ENCODE results near the gene NEURL2. TPM values are rescaled to one million over a fixed set of nuclear protein-coding genes. Genes with fewer than 3 reads are reported as not detected.

Gene NEURL2
- total RNA-seq, 4 donors from 2014 or later, result 2.2 to 26.4 (median 17.0) TPM

DNA sequence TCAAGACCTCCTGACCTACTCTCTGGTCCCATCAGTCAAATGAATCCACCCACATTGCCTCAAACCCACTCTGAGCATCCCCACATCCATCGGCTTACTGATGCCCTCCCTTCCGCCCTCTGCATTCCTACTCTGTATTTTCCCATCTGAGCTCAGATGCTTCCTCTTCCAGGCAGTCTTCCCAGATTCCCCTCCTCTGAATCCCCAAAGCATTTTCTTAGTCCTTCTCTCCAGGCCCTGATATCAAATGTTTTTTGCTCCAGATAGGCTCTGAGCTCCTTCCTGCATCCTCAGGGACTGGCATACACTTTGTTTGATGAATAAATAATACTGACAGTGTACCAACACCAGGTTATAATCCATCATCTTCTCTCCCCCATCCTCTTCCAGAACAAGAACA lies 17.1 kb upstream of the NEURL2 start:
- no peak for ATAC-seq
- Histone ChIP-seq H3K9me3 (no peaks in the 10 kb centered on the region), H3K27ac (no peak overlapping the region), H3K4me1 (peaks cover 0 to 23% (median 5%) of the 10 kb centered on the region in 3 donors), H3K4me3 (no peak overlapping the region), H3K27me3 (peaks cover 11% of the 10 kb centered on the region), H3K36me3 (peaks cover 0 to 37% of the 10 kb centered on the region in 2 donors)
- WGBS, 2 donors (ENCODE audit: low coverage in 1 of 2), result 91 to 100% methylated on average over 2 of the region's 2 CpGs
- TF ChIP-seq POLR2AphosphoS5 (IDR thresholded peaks at IDR 0.05) (no peak), EP300 (IDR thresholded peaks at IDR 0.05) (no peak), POLR2A (IDR thresholded peaks at IDR 0.05) (no peak)
- TF ChIP-seq, protein P1, sequence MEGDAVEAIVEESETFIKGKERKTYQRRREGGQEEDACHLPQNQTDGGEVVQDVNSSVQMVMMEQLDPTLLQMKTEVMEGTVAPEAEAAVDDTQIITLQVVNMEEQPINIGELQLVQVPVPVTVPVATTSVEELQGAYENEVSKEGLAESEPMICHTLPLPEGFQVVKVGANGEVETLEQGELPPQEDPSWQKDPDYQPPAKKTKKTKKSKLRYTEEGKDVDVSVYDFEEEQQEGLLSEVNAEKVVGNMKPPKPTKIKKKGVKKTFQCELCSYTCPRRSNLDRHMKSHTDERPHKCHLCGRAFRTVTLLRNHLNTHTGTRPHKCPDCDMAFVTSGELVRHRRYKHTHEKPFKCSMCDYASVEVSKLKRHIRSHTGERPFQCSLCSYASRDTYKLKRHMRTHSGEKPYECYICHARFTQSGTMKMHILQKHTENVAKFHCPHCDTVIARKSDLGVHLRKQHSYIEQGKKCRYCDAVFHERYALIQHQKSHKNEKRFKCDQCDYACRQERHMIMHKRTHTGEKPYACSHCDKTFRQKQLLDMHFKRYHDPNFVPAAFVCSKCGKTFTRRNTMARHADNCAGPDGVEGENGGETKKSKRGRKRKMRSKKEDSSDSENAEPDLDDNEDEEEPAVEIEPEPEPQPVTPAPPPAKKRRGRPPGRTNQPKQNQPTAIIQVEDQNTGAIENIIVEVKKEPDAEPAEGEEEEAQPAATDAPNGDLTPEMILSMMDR (IDR thresholded peaks at IDR 0.05), result no peak

DNA sequence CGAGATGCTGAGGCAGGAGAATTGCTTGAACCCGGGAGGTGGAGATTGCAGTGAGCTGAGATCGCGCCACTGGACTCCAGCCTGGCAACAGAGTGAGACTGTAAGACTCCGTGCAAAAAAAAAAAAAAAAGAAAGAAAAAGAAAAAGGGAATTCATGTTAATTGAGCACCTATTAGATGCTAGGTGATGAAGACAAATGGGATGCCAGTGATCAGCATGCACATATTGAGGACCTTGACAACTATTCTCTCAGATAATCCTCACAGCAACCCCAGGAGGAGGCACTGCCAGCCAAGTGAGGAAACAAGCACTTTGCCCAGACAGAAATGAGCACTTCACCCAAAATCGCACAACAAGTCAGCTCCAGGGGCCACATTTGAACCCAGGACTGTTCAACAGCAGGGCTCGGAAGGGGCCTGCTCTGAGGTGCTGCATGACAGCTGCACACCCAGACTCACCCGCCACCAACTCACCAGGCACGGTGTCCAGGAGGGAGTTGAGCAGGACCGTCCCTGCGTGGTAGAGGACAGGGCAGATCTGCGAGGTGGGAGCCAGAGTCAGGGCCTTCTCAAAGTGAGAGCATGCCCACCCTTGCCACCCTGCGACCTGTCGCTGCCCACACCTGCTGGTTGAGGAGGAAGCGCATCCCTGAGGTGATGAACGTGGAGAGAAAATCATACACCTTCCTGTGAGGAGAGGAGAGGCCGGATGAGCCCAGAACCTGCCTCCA lies 16.4 kb upstream of the NEURL2 start:
- Histone ChIP-seq H3K27ac (no peak overlapping the region), H3K27me3 (peaks cover 4% of the 10 kb centered on the region), H3K4me3 (no peak overlapping the region), H3K9me3 (no peaks in the 10 kb centered on the region), H3K4me1 (peaks cover 0 to 17% (median 1%) of the 10 kb centered on the region in 3 donors), H3K36me3 (peaks cover 0 to 42% of the 10 kb centered on the region in 2 donors)
- 80 to 95% methylated on average over 3 to 9 of the region's 17 CpGs for WGBS, 2 donors (ENCODE audit: low coverage in 1 of 2)
- TF ChIP-seq, protein P1 (IDR thresholded peaks at IDR 0.05), result no peak
- TF ChIP-seq POLR2A (IDR thresholded peaks at IDR 0.05) (no peak), POLR2AphosphoS5 (IDR thresholded peaks at IDR 0.05) (no peak), EP300 (IDR thresholded peaks at IDR 0.05) (no peak)
- ATAC-seq, result no peak

DNA sequence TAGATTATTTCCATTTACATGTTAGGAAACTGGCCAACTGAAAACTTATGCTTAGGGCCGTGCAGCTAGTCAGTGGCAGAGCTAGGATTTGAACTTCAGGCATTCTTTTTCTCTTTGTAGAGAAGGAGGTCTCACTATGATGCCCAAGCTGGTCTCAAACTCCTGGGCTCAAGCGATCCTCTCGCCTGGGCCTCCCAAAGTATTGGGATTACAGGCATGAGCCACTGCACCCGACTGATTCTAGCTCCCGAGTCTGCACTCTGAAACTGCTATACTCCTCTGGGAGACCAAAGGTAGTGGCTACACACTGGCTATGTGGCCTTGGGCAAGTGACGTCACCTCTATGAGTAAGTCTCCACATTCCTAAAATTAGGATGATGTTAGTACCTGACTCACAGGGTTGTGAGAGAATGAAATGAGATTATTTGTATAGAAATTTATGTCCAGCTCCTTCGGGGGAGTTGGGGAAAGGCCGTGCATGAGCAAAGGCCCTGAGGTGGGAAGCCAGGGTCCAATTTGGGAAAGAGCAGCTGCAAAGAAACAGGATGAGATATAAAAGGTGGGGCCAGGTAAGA lies 14.6 kb upstream of the NEURL2 start:
- Histone ChIP-seq H3K4me1 (no peaks in the 10 kb centered on the region), H3K36me3 (peaks cover 0 to 57% of the 10 kb centered on the region in 2 donors), H3K9me3 (no peaks in the 10 kb centered on the region), H3K27ac (no peak overlapping the region), H3K27me3 (no peaks in the 10 kb centered on the region), H3K4me3 (no peak overlapping the region)
- no peak for TF ChIP-seq POLR2AphosphoS5 (IDR thresholded peaks at IDR 0.05)
- TF ChIP-seq POLR2A (IDR thresholded peaks at IDR 0.05), result no peak
- TF ChIP-seq, protein P1 (IDR thresholded peaks at IDR 0.05), result no peak
- TF ChIP-seq EP300 (IDR thresholded peaks at IDR 0.05), result no peak
- no peak for ATAC-seq
- 75 to 86% methylated on average over 4 to 6 of the region's 8 CpGs for WGBS, 2 donors (ENCODE audit: low coverage in 1 of 2)

DNA sequence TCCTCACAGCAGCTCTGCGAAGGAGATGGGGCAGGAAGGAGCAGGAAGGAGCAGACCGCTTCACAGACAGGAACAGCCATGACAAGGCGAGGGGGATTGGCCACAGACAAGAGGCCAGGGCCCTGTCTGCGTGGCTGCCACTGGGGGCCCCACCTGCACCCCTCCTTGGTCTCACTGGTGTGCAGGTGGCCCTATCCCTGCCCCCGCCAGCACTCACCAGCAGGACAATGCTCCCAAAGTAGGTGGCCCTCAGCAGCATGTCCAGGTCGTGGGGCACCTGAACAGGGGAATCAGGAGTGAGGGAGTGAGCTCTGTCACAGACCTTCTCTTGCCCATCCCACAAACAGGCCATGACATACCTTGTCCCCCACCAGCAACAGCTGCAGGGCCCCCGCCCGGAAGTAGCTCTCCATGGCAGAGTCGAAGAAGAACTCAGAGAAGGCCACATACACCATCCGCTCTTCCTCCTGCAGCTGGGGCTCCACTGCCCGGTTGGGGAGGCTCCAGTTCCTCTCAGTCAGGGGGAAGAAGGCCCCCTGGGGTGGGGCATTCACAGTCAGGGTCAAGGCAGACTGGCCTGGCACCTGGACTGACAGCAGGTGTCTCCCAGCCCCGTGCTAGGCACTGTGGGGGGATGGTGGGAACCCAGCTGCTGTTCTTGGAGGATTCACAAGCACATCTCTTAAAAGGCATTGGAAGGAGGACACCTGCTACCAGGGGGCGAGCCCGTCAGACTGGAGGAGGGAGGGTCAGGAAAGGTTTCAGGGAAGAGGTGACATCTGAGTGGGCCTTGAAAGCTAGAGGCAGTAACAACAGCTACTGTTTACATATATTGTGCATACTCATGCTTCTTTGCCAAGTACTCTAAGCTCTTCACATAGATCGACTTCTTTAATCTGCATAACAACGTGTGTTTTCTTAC lies 13.8 kb upstream of the NEURL2 start:
- H3K4me1 ChIP-seq, result no peaks in the 10 kb centered on the region
- 82 to 86% methylated on average over 5 to 7 of the region's 16 CpGs for WGBS, 2 donors (ENCODE audit: low coverage in 1 of 2)
- H3K36me3 ChIP-seq, result peaks cover 0 to 63% of the 10 kb centered on the region in 2 donors
- TF ChIP-seq EP300 (IDR thresholded peaks at IDR 0.05) (no peak), POLR2AphosphoS5 (IDR thresholded peaks at IDR 0.05) (no peak), POLR2A (IDR thresholded peaks at IDR 0.05) (no peak)
- TF ChIP-seq, protein P1 (IDR thresholded peaks at IDR 0.05), result no peak
- no peak for ATAC-seq
- no peaks in the 10 kb centered on the region for H3K27me3 ChIP-seq
- no peak overlapping the region for H3K4me3 ChIP-seq
- H3K9me3 ChIP-seq, result no peaks in the 10 kb centered on the region
- no peak overlapping the region for H3K27ac ChIP-seq
